BJ (cell line): Measurements from ENCODE around the gene DEUP1. TPM values are rescaled to one million over a fixed set of nuclear protein-coding genes. Genes with fewer than 3 reads are reported as not detected.

ENCODE experiments used
- CTCF ChIA-PET: fragments of 350-600 bp; formaldehyde crosslinking; extraction: SDS; loops from one replicate; lab custom pipeline; 2021; ENCODE audit warnings: antibody characterized with exemption, inconsistent platforms; lab: Yijun Ruan, JAX
- POLR2A ChIA-PET: fragments of 300-600 bp; sonication (Branson Sonifier 250); formaldehyde crosslinking; extraction: SDS; loops from one replicate; lab custom pipeline; 2021; ENCODE audit warnings: antibody characterized with exemption; lab: Charles Lee
- DNase-seq: peaks from one replicate; pipeline ENCODE4 v3.0.0-alpha.2; 2011; ENCODE audit warnings: low read depth
- H3K27me3 ChIP-seq: 2 replicates; pipeline ENCODE4 v1.6.0; 2011; ENCODE audit warnings: low read length; ENCODE audit not compliant: control insufficient read depth, insufficient read depth
- H3K36me3 ChIP-seq: 2 replicates; pipeline ENCODE4 v1.5.1; 2011; ENCODE audit warnings: low read length; ENCODE audit not compliant: control insufficient read depth, insufficient read depth
- H3K4me3 ChIP-seq: 2 replicates; pipeline ENCODE4 v1.5.1; 2011; ENCODE audit warnings: low read depth, mild to moderate bottlenecking, control low read depth, low read length
- polyA minus RNA-seq: library from RNA; depleted of rRNA, polyadenylated mRNA; stranded (reverse); fragments of >200 nt; gene quantifications from 2 replicates; pipeline ENCODE4 v1.2.3, GENCODE V29; 2011; rRNA and poly(A)+ RNA removed
- polyA plus RNA-seq: library from polyadenylated mRNA; depleted of rRNA; stranded (reverse); fragments of >200 nt; gene quantifications from 2 replicates; pipeline ENCODE4 v1.2.3, GENCODE V29; 2011; rRNA removed
- TF ChIP-seq, protein P1 (sequence below): IDR thresholded peaks from 2 replicates; pipeline ENCODE4 v1.5.1; 2011; ENCODE audit warnings: low read depth, mild to moderate bottlenecking, control low read depth, inconsistent platforms, low read length, moderate library complexity; ENCODE audit not compliant: insufficient read depth

The DEUP1 gene, protein sequence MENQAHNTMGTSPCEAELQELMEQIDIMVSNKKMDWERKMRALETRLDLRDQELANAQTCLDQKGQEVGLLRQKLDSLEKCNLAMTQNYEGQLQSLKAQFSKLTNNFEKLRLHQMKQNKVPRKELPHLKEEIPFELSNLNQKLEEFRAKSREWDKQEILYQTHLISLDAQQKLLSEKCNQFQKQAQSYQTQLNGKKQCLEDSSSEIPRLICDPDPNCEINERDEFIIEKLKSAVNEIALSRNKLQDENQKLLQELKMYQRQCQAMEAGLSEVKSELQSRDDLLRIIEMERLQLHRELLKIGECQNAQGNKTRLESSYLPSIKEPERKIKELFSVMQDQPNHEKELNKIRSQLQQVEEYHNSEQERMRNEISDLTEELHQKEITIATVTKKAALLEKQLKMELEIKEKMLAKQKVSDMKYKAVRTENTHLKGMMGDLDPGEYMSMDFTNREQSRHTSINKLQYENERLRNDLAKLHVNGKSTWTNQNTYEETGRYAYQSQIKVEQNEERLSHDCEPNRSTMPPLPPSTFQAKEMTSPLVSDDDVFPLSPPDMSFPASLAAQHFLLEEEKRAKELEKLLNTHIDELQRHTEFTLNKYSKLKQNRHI
- polyA plus RNA-seq (not detected in 2 replicates), polyA minus RNA-seq (not detected in 2 replicates)

DNA sequence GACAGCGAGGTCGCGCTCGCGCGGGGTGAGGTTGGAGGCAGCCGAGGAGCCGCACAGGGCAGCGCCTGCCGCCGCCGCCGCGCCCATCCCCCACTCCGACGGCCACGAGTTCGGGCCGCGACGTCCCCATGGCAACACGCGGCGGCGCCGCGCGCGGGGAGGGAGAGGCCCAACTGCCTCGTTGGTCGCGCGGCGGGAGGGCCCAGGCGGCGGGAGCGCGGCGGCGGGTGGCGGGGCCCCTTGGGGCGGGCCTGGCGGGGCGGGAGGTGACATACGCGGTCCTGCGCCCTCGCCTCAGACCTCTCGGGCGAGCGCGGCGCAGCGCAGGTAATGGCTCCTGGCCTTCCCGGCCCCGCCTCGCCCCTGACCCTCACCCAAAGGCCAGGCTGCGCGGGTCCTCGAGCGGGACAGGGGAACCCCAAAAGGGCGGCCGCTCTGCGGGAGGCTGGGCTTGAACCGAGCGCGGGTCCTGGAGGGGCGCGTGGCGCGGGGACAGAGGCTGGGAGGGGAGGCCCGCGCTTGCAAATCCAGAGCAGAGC lies at the start of gene DEUP1:
DEUP1 (plus strand) TSS at position 297 of the 539 bp plus-strand sequence. CDS start 1,518 bp downstream, outside the sequence.
- Histone ChIP-seq H3K36me3 (no peaks in the 10 kb centered on the region), H3K4me3 (no peak within 1 kb of the TSS), H3K27me3 (peaks cover 2% of the 10 kb centered on the region; the same call in 1 of the 2 replicates)
- TF ChIP-seq, protein P1, sequence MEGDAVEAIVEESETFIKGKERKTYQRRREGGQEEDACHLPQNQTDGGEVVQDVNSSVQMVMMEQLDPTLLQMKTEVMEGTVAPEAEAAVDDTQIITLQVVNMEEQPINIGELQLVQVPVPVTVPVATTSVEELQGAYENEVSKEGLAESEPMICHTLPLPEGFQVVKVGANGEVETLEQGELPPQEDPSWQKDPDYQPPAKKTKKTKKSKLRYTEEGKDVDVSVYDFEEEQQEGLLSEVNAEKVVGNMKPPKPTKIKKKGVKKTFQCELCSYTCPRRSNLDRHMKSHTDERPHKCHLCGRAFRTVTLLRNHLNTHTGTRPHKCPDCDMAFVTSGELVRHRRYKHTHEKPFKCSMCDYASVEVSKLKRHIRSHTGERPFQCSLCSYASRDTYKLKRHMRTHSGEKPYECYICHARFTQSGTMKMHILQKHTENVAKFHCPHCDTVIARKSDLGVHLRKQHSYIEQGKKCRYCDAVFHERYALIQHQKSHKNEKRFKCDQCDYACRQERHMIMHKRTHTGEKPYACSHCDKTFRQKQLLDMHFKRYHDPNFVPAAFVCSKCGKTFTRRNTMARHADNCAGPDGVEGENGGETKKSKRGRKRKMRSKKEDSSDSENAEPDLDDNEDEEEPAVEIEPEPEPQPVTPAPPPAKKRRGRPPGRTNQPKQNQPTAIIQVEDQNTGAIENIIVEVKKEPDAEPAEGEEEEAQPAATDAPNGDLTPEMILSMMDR = no peak
- CTCF ChIA-PET = interaction anchor here (0.6 to 1.5 kb wide), 3 partner anchors 23 to 834 kb away, joined by 3 read pairs; no protein-coding TSS in a partner anchor
- no peak for DNase-seq
- POLR2A ChIA-PET = no interaction called here

DNA sequence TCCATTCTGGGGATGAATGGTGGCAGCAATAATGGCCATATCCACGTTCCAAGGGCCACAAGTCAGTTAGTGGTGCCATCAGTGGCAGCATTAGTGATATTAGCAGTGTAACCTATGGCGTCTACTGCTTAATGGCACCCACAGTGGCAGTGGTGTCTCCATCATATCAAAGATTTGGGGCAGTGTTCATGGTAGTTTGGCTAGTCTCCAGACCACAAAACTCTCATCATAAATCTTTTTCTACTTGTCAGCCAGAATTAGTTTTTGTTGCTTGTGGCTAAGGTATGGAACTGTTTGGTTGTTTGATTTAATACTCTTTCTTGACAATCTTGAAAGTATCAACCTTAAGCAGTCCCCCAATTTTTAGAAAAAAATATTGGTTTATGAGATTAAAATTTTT lies 45.1 kb upstream of the DEUP1 start:
- POLR2A ChIA-PET = no interaction called here
- no peaks in the 10 kb centered on the region for H3K27me3 ChIP-seq

GRCh38 chr11:93287434-93287833 lies 43.1 kb upstream of the DEUP1 start:
- DNase-seq = no peak
- Histone ChIP-seq H3K4me3 (no peak overlapping the region), H3K27me3 (no peaks in the 10 kb centered on the region), H3K36me3 (no peaks in the 10 kb centered on the region)
- POLR2A ChIA-PET = no interaction called here
- TF ChIP-seq, protein P1 = no peak
- CTCF ChIA-PET = no interaction called here

More for the DNA sequence above, 45.1 kb upstream of the DEUP1 start:
- CTCF ChIA-PET = no interaction called here
- DNase-seq = no peak
- TF ChIP-seq, protein P1 = no peak
- Histone ChIP-seq H3K36me3 (no peaks in the 10 kb centered on the region), H3K4me3 (no peak overlapping the region)

GRCh38 chr11:93288079-93288478 lies 42.5 kb upstream of the DEUP1 start:
- no peak for DNase-seq
- H3K27me3 ChIP-seq = no peaks in the 10 kb centered on the region
- ChIA-PET CTCF (no interaction called here), POLR2A (no interaction called here)
- no peak overlapping the region for H3K4me3 ChIP-seq
- H3K36me3 ChIP-seq = no peaks in the 10 kb centered on the region
- TF ChIP-seq, protein P1 = no peak

DNA sequence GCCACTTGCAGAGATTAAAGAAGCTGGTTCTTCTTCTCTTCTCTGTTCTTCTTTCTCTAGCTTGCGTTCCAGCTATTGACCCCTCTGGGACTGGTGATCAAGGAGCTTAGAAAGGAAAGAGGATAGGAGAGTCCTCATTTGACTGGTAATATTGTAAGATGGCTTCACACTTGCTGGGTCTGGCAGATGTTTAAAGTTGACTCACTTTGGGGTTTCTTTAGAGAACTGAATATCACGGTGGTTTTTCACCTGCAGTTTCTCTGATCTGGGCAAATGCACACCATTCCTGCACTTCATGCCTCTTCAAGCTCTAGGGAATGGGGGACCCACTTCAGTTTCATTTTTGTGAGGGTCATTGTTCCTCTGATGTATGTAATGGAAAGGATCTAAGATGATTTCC lies 41.8 kb upstream of the DEUP1 start:
- CTCF ChIA-PET = no interaction called here
- no peak for DNase-seq
- no peaks in the 10 kb centered on the region for H3K27me3 ChIP-seq
- H3K36me3 ChIP-seq = no peaks in the 10 kb centered on the region
- no peak overlapping the region for H3K4me3 ChIP-seq
- POLR2A ChIA-PET = no interaction called here
- TF ChIP-seq, protein P1 = no peak
